Lower lobe of right lung (tissue), 2 donors: Measurements from ENCODE around the gene PTPRE. TPM values are rescaled to one million over a fixed set of nuclear protein-coding genes. Genes with fewer than 3 reads are reported as not detected.

Experiments
- ATAC-seq, 2 donors: fragments of 200-7000 bp; cut with Tn5 transposase; one replicate each; pipeline ENCODE4 v1.9.1; 2020 to 2022; ENCODE audit warnings: mild to moderate bottlenecking in 2 of 2, moderate library complexity in 2 of 2
- DNase-seq: peaks from one replicate; pipeline ENCODE4 v3.0.0-alpha.2; 2020
- H3K27ac ChIP-seq: fragments of 200-600 bp; one replicate; pipeline ENCODE4 v1.8.0; 2022
- H3K27me3 ChIP-seq: fragments of 200-600 bp; one replicate; pipeline ENCODE4 v1.8.0; 2022; ENCODE audit warnings: low read depth
- H3K36me3 ChIP-seq: fragments of 200-600 bp; one replicate; pipeline ENCODE4 v1.8.0; 2022; ENCODE audit warnings: mild to moderate bottlenecking
- H3K4me1 ChIP-seq: fragments of 200-600 bp; one replicate; pipeline ENCODE4 v1.8.0; 2022
- H3K4me3 ChIP-seq: fragments of 200-600 bp; one replicate; pipeline ENCODE4 v1.8.0; 2022; ENCODE audit warnings: mild to moderate bottlenecking
- H3K9me3 ChIP-seq: fragments of 200-600 bp; one replicate; pipeline ENCODE4 v1.8.0; 2022
- CTCF ChIP-seq: fragments of 200-600 bp; IDR thresholded peaks from one replicate; pipeline ENCODE4 v1.8.0; 2022; ENCODE audit warnings: antibody characterized with exemption, mild to moderate bottlenecking
- intact Hi-C: fragments of 100-400 bp; cut with DNase I; formaldehyde crosslinking; loops from one replicate; pipeline ENCODE4 v1.11.0; 2022
- total RNA-seq: library from RNA; stranded (reverse); fragmentation: NEBNext Ultra II Directional; extraction: Animal tissue kit (Norgen Biotek cat#: 25700); gene quantifications from one replicate; pipeline ENCODE4 v1.2.1, GENCODE V29; 2021
- donor health status: DM: no; HTN: yes; CAD: no; lungs with severe emphysema.

The PTPRE gene
- total RNA-seq, 1 donor from 2014 or later, result 60.5 TPM

GRCh38 chr10:127962205-127962604, 55.3 kb downstream of the PTPRE start:
- Histone ChIP-seq H3K36me3 (no peaks in the 10 kb centered on the region), H3K9me3 (no peaks in the 10 kb centered on the region), H3K4me1 (no peaks in the 10 kb centered on the region), H3K27ac (no peak overlapping the region), H3K4me3 (no peak overlapping the region), H3K27me3 (no peaks in the 10 kb centered on the region)
- peak in 1 of 2 donors; percentile 9 for ATAC-seq
- TF ChIP-seq CTCF, result no peak
- no peak for DNase-seq
- intact Hi-C loops, result no loop called here

- Histone ChIP-seq H3K27ac (no peak overlapping the region), H3K4me3 (no peak overlapping the region), H3K27me3 (no peaks in the 10 kb centered on the region), H3K36me3 (no peaks in the 10 kb centered on the region), H3K9me3 (no peaks in the 10 kb centered on the region), H3K4me1 (peaks cover 7% of the 10 kb centered on the region)
- DNase-seq, result no peak
- ATAC-seq, result no peak
- intact Hi-C loops, result no loop called here
- TF ChIP-seq CTCF, result no peak
Observed at GRCh38 chr10:127963136-127963535, 56.2 kb downstream of the PTPRE start.

- Histone ChIP-seq H3K4me3 (no peak overlapping the region), H3K27ac (no peak overlapping the region), H3K4me1 (peaks cover 12% of the 10 kb centered on the region), H3K36me3 (no peaks in the 10 kb centered on the region), H3K9me3 (no peaks in the 10 kb centered on the region), H3K27me3 (no peaks in the 10 kb centered on the region)
- TF ChIP-seq CTCF, result no peak
- no peak for ATAC-seq
- intact Hi-C loops, result no loop called here
- no peak for DNase-seq
Observed at GRCh38 chr10:127964621-127965020, 57.7 kb downstream of the PTPRE start.

- H3K4me3 ChIP-seq, result no peak overlapping the region
- ATAC-seq (no peak), DNase-seq (no peak)
- no peaks in the 10 kb centered on the region for H3K27me3 ChIP-seq
- no peaks in the 10 kb centered on the region for H3K9me3 ChIP-seq
- intact Hi-C loops, result no loop called here
- no peak for TF ChIP-seq CTCF
- H3K4me1 ChIP-seq, result peaks cover 12% of the 10 kb centered on the region
- H3K36me3 ChIP-seq, result no peaks in the 10 kb centered on the region
- H3K27ac ChIP-seq, result no peak overlapping the region
Observed at GRCh38 chr10:127966875-127967274, 60.0 kb downstream of the PTPRE start.

GRCh38 chr10:127968027-127968441, 61.1 kb downstream of the PTPRE start:
- Histone ChIP-seq H3K4me3 (no peak overlapping the region), H3K4me1 (peaks cover 13% of the 10 kb centered on the region), H3K36me3 (no peaks in the 10 kb centered on the region), H3K9me3 (no peaks in the 10 kb centered on the region), H3K27ac (peak overlapping the region; percentile 56), H3K27me3 (no peaks in the 10 kb centered on the region)
- no peak for TF ChIP-seq CTCF
- intact Hi-C loops, result no loop called here
- no peak for DNase-seq
- peak in 1 of 2 donors; percentile 41 for ATAC-seq

GRCh38 chr10:127968659-127969058, 61.8 kb downstream of the PTPRE start:
- H3K36me3 ChIP-seq, result no peaks in the 10 kb centered on the region
- intact Hi-C loops, result no loop called here
- no peak for TF ChIP-seq CTCF
- no peak overlapping the region for H3K4me3 ChIP-seq
- H3K27ac ChIP-seq, result peak overlapping the region; percentile 56
- DNase-seq (no peak), ATAC-seq (no peak)
- no peaks in the 10 kb centered on the region for H3K27me3 ChIP-seq
- peaks cover 19% of the 10 kb centered on the region for H3K4me1 ChIP-seq
- H3K9me3 ChIP-seq, result no peaks in the 10 kb centered on the region
